ENCODE measurements around the gene TMEM141.

TMEM141 gene
- long read RNA-seq, donor 1, transcript TMEM141-204 (4 exons, 683 nt): minor isoform, 7 of 88 reads
- long read RNA-seq, donor 1, transcript TMEM141-201 (5 exons, 768 nt): major isoform, 76 of 88 reads
- long read RNA-seq, donor 1, partial matches to known transcripts: 0 of 88 reads
- long read RNA-seq, donor 1, other reads (novel, unspliced or antisense): 0 of 88 reads
- long read RNA-seq, donor 2, transcript TMEM141-204 (4 exons, 683 nt): minor isoform, 5 of 36 reads
- long read RNA-seq, donor 2, transcript TMEM141-201 (5 exons, 768 nt): major isoform, 31 of 36 reads
- long read RNA-seq, donor 2, partial matches to known transcripts: 0 of 36 reads
- long read RNA-seq, donor 2, other reads (novel, unspliced or antisense): 0 of 36 reads
- long read RNA-seq, donor 3, transcript TMEM141-201 (5 exons, 768 nt): major isoform, 19 of 20 reads
- long read RNA-seq, donor 3, partial matches to known transcripts: 0 of 20 reads
- long read RNA-seq, donor 3, other reads (novel, unspliced or antisense): 0 of 20 reads
- long read RNA-seq, donor 4, transcript TMEM141-201 (5 exons, 768 nt): major isoform, 32 of 37 reads
- long read RNA-seq, donor 4, partial matches to known transcripts: 0 of 37 reads
- long read RNA-seq, donor 4, other reads (novel, unspliced or antisense): 0 of 37 reads
- long read RNA-seq, donor 5, transcript TMEM141-201 (5 exons, 768 nt): major isoform, 31 of 37 reads
- long read RNA-seq, donor 5, transcript TMEM141-202 (5 exons, 839 nt): minor isoform, 5 of 37 reads
- long read RNA-seq, donor 5, partial matches to known transcripts: 0 of 37 reads
- long read RNA-seq, donor 5, other reads (novel, unspliced or antisense): 0 of 37 reads
- long read RNA-seq, donor 6, transcript TMEM141-204 (4 exons, 683 nt): minor isoform, 6 of 48 reads
- long read RNA-seq, donor 6, transcript TMEM141-201 (5 exons, 768 nt): major isoform, 39 of 48 reads
- long read RNA-seq, donor 6, partial matches to known transcripts: 0 of 48 reads
- long read RNA-seq, donor 6, other reads (novel, unspliced or antisense): 0 of 48 reads
- long read RNA-seq, donor 7, transcript TMEM141-204 (4 exons, 683 nt): minor isoform, 5 of 58 reads
- long read RNA-seq, donor 7, transcript TMEM141-201 (5 exons, 768 nt): major isoform, 48 of 58 reads
- long read RNA-seq, donor 7, partial matches to known transcripts: 0 of 58 reads
- long read RNA-seq, donor 7, other reads (novel, unspliced or antisense): 0 of 58 reads
- long read RNA-seq, donor 8, transcript TMEM141-201 (5 exons, 768 nt): major isoform, 42 of 49 reads
- long read RNA-seq, donor 8, partial matches to known transcripts: 0 of 49 reads
- long read RNA-seq, donor 8, other reads (novel, unspliced or antisense): 0 of 49 reads

DNA sequence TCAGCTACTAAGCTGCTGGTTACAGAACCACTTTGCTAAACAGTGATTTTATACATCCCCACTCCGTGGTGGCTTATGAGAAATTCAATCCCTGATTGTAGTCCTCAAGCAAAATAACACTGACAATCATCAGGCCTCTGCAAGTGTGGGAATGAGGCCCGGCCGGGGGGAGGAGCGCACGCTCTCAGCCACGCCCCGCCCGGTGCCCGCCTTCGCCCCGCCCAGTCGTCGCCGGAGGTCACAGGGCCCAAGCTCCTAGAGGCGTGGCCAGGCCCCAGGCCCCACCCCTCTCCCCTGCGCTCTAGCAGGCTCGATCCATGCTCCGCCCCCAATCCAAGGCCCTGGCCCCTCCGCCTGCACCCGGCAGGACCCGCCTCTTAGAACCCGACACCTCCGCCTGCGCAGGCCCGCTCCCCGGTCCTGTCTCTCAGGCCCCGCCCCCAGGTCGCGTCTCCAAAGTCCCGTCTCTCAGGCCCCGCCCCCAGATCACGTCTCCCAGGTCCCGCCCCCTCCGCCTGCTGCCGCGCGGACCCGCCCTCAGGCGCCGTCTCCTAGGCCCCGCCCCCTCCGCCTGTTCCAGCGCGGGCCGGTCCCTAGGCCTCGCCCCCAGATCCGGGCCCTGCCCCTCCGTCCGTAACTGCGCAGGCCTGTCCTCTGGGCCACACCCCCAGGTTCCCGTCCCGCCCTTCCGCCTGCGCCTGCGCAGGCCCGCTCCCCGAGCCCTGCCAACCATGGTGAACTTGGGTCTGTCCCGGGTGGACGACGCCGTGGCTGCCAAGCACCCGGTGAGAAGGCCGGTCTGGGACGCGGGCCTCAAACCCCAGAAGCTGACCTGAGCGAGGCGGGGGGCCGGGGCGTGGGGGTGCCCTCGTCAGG lies at the start of gene TMEM141:
TMEM141 (plus strand) TSS at position 705 of the 876 bp plus-strand sequence; CDS start at position 732, 27 bp downstream.
- DNase-seq: peak; percentile 92

DNA sequence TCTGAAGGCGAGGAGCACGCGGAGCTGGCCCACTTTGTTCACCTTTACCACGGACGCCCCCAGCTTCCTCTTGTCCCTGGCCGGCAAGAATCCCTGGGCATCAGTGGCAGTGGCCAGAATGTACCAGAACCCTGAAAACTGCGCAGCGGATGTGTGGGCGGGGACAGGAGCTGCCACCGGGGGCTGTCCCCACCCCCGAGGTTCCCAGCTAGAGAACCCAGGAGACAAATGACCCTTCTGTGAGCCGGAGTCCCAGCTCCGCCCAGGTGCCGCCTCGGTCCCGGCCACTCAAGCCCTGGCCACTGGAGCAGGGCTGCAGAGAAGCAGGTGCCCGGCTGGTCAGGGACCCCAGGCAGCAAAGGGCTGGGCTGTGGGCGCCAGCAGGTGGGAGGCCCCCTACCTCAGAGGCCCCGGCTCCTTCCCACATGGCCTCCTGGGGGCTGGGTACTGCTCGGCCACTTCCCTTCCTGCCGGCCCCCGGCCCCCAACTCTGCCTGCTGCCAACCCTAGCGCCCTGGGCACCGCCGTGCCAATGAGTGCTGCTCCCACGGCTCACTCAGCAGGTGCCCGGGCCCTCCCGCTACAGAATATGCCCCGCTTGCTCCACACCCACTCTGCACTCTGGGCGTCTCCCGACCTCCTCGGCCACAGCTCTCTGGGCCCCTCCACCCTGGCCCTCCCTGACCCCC lies 49.1 kb upstream of the TMEM141 start:
- DNase-seq: peak; percentile 53

DNA sequence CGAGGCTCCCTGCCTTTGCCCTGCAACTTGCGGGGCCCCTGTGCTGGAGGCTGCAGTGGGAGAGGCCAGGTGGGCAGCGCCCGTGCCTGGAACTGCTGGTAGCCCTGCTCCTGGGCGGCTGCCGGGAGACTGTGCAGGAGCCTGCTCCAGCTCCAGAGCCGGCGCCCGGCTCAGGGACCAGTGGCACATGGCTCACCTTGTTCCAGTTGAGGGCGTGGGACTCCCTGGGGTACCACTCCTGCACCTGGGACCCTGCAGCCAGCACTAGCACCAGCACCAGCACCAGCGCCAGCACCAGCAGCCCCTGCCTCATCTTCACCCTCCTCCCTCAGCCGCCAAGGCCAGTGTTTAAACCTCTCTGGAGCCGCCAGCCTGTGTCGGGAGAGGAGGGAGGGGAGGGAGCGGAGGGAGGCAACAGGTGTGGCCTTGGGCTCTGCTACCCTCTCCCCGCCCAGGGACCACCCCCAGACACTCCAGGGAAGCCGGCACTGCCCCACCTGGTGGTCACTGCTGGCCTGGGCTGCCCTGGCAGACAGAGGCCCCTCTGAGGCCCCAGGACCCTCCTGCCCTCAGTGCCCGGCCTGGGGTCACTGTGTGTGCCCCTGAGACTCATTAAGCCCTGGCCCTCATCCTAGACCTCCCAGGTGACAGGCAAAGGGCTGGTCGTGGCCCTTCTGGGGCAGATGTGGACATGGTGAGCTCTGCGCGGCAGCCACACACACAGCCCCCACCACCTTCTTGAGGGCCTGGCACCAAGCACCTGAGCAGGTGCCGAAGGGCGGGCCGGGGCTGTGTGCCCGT lies 48.4 kb upstream of the TMEM141 start, which contains the start of gene LCN10:
LCN10 (minus strand) TSS at position 350 of the 801 bp plus-strand sequence; CDS start at position 313, 37 bp downstream.
- peak; percentile 77 for DNase-seq

DNA sequence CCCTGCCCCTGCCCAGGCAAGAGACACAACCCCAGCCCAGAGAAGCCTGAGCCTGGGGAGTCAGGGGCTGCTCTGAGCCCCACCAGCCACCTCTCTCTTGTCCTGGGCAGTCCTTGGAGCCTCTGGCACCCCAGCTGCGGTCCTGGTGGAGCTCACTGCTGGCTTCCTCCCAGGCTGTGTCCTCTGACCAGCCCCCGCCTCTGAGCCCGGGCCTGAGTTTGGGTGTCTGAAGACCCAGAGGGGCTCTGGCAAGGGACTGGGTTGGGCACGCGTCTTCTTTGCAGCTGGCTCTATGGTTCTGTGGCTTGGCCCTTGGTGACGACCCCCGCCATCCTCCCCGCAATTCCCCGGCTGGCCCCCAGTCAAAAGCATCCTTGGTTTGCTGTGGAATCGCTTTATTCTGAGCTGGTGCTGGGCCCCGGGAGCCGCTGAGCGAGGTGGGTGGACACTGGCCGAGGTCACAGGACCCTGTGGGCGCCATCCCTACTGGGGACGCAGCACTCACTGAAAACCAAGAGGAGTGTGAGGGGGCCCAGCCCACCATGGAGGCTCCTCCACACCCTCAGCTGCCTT lies 47.4 kb upstream of the TMEM141 start:
- DNase-seq: no peak

DNA sequence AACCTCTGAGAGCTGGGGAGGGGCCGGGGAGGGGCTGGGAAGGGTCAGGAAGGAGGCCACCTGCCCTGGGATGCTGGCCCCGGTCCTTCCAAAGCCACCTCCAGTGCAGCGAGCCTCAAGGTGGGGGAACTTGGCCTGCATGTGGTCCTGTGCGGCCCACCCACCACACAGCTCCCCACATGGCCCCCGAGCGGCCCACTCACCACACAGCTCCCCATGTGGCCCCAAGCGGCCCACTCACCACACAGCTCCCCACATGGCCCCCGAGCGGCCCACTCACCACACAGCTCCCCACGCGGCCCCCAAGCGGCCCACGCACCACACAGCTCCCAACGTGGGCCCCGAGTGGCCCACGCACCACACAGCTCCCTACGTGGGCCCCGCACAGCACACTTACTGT lies 46.4 kb upstream of the TMEM141 start:
- DNase-seq: no peak

DNA sequence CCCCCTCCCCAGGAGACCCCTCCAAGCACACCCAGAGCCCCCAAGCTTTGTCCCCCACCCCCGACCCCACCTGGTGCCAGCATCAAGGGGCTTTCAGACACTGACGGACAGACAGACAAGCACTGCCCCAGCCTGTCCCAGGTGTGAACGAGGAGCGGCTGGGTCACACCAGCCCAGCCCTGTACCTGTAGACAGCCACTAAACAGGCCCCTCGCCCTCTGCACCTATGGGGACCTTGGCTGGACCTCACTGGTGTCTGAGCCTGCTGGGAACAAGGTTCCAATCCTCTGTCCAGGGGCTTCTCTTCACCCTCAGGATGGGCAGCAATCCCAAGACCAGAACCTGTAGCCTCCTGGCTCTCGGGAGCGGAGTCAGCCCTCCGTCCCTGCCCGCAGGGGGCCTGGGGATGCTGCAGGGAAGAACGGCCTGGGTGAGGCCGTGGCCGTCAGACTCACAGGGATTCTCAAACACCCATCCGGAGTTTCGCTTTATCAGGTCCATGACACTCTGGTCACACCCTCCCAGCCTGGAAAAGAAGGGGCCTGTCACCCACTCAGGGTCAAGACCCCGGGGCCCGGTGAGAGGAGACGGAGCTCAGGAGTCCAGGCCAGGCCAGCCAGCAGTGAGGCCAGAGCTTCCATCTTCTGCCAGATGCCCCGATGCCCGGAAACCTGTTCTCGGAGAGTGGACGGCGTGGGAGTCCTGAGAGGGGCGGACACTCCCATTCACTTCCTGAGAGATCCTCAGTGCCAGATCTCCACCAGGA lies 45.6 kb upstream of the TMEM141 start:
- DNase-seq: no peak

DNA sequence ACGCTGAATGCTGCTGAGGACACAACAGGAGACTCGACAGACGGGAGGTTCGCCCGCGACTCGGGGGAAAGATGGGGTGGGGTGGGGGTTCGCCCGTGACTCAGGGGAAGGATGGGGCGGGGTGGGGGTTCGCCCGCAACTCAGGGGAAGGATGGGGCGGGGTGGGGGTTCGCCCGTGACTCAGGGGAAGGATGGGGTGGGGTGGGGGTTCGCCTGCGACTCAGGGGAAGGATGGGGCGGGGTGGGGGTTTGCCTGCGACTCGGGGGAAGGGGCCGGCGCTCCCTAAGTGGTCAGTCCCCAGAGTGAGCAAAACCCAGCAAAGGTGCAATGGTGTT lies 45.0 kb upstream of the TMEM141 start:
- DNase-seq: no peak

DNA sequence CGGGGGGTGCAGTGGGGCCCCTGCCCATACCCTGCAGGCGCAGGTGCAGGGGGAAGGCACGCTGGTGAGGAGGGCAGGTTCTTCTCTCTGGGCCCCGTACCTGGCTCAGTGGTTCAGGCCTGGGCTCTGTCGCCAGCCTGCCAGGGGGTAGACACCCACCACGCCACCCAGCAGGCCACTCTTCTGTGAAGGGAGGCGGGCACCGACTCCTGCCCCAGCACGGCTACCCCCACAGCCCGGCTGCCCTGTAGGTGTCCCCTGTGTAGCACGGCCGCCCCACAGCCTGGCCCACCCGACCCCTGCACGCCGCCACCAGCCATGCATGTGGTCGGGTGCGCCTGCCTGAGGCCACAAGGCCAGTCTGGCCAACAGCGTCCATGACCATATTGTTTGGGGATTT lies 44.5 kb upstream of the TMEM141 start:
- no peak for DNase-seq

DNA sequence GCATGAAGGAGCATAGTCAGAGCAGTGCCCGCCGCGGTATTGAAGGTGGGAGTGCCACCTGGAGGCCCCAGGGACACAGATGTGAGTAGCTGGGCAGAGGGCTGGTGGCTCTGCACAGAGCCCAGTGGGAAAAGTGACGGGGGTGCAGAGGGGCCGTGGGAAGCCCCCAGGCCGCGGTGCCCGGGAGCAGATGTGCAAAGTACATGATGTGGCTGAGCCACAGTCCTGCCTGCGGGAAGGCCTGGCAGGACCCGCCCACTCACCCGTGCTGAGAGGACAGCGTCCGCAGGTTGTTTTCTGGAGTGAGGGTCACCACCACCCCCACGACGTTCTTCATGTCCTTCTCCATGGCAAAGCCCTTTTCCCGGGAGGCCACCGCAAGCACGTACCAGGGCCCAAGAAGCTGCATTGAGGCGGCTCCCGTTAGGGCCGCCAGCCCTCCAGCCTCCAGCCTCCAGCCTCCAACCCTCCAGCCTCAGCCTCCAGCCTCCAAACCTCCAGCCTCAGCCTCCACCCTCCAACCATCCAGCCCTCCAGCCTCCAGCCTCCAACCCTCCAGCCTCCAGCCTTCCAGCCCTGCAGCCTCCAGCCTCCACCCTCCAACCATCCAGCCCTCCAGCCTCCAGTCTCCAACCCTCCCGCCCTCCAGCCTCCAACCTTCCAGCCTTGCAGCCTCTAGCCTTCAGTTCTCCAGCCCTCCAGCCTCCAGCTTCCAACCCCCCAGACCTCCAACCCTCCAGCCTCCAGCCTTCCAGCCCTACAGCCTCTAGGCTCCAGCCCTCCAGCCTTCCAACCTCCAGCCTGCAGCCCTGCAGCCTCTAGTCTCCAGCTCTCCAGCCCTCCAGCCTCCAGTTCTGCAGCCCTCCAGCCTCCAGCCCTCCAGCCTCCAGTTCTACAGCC lies 43.7 kb upstream of the TMEM141 start:
- no peak for DNase-seq

DNA sequence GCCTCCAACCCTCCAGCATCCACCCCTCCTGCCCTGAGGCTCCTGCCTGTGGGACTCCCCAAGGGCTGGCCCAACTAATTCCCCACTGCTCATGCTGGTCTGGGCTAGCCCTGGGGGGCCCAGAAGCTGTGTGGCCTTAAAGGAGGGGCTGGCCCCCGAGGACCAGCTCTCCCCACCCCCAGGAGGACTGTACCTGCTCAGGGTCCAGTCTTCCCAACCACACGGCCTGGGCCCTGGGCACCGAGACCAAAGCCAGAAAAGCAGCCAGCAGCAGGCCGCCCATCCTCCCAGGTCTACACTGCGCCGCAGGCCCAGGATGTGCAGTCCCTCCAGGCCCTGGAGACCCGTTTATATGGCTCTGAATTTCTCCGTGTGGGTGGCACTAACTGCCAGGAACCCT lies 42.9 kb upstream of the TMEM141 start, which contains the start of gene LCN6:
LCN6 (minus strand) TSS at position 325 of the 400 bp plus-strand sequence; CDS start at position 283, 42 bp downstream.
- DNase-seq: no peak

DNA sequence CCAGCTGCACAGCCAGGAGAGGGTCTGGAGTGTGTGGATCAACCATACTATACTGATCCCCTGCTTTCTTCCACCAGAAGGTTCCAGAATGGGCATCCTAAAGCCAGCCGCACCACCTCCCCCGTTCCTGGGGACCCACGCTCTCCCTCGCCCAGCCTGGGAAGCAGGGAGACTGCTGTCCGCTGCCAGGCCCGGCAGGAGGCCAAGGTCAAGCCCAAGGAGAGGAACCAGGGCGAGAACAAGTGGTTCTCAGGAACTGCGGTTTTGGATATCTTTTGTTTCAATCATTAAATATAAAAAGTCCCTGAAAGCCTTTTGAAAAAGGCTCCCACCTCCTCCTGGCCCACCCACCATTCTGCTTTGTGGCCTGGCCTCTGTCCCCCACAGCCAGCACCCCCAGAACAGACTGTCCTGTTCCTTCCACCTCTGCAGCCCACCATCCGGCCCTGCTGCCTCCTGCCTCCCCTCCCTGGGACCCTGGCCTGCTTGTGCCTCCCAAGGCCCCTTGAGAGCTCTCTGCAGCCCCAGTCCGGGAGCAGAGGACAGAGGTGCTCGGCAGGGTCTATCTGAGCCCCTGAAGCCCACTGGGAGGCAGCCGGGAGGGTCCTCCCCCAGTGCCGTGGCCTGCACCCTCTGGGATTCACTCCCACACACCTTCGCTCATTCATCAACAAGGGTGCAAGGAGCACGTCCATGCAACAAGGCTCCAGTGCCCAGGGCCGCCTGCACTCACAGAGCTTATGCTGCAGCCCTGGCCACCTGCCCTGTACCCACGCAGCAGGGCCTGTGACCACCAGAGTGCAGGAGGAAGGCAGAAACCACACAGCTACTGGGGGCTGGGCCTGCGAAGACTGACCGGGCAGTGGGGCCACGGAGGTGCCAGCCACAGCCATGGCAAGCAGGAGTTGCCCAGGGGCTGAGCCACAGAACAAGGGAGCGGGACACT lies 42.2 kb upstream of the TMEM141 start:
- no peak for DNase-seq

DNA sequence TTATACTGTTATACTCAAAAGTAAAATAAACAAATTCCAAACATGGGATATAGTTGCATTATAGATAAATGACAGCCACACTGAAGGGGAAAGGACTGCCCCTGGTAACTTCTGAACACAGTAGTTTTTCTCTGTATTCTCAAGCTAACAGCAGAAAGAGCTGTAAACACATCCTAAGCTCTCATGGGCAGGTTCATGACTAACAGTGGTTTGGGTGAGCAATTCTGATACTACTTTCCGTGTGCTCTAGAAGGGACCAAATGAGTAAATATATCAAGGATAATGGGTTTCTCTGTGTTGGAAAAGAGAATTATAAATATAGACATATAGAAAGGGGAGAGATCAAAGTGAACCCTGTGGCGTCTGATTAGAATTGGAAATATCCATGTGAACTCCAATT lies 40.6 kb upstream of the TMEM141 start:
- no peak for DNase-seq

DNA sequence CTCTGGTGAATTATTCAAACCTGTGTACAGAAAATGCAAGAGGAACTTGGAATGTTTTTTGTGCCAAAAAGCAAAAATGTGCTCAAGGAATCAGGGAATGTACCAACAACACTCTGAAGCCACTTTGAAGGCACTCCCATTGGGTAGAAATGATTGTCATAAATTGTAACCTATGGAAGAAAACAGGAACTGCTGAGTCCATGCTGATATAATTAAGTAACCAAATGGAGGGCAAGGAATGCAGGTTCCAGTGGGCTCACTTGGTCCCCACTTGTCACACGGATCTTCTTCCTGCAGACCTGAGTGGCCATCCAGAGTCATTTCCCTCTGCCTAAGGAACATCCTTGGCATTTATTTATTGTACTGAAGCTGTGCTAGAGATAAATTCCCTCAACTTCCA lies 39.9 kb upstream of the TMEM141 start:
- no peak for DNase-seq

DNA sequence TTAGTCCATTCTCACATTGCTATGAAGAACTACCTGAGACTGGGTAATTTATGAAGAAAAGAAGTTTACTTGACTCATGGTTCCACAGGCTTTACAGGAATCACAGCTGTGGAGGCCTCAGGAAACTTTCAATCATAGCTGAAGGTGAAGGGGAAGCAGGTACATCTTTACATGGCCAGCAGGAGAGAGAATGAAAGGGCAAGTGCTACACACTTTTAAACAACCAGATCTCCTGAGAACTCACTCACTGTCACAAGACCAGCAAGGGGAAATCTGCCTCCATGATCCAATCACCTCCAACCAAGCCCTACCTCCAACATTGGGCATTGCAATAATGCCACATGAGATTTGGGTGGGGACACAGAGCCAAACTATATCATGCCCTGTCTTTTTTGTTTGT lies 39.3 kb upstream of the TMEM141 start:
- DNase-seq: no peak

DNA sequence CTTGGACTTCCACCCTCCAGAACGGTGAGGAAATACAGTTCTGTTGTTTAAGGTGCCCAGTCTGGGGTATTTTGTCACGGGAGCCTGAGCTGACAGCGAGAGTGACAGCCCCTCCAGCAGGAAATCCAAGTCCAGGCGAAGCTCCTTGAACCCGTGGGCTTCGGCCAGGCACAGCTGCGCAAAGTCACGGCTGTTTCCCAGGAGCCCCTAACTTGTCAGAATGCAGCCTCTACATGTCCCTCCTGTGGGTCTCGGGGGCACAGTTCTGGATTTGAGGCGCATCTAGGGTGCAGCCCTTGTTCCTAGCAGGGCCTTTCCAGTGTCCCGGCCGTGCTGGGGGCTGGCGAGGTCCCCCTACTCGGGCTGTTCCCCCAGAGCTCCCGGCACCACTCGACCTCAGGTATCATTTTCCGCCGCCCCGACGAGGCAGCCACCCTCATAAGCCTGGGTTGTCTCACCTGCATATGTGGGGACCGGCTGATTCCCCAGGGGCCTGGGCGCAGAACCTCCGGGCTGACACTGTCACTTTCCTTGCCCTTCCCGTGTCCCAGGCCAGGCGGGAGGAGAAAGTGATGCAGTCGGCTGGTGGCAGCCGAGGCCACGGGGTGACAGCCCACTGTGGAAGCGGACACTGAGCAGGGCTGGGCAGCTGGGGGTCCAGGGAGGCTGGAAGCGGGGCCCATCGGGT lies 37.6 kb upstream of the TMEM141 start:
- DNase-seq: no peak
